ENCODE results near the gene OR4C12.
"Not testable (repeated sequence)": the region's sequence is repeated elsewhere in the genome, so short reads cannot be mapped to it uniquely, and the experiment has no call there.

The OR4C12 gene

DNA sequence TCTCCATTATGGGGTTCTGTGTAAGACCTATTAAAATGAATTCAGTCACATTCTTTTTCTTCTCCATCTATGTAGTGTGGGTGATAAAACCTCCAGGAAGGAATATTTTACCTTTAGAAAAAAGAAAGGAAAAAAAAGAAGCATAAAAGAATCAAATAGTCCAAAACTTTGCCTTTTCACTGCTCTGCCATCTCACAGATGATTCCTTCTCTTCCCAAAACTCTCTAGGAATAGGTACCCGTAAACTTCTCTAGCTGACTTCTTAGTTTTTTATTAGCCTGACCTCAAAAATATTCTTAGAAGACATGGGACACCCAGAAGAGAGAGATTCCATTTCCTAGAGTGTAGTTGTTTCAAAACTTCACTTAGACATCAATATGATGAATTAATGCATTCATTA is at the start of gene OR4C12:
TSS of gene OR4C12 (minus strand) at position 101 of the 400 bp plus-strand sequence. CDS start at position 67, 34 bp downstream.
- DNase-seq (ENCODE audit: low spot score) = not testable (repeated sequence)

DNA sequence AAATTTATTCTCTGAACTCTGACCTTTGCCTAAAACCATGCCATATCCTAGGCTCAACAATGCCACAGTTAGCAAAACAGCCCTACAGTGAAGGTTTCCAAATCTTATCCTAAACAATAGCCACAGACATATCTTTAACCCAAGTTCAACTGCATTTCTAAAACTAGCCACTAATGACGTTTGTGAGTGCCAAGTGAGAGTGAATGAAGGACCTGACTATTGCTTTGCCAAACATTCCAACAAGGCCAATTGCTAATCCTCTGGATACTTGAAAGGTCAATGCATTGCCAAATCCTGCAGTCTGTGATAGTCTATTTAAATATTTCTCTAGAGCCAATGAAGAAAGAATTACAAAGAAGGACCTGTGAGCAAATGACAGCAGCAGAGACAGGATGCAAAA is 47.9 kb upstream of the OR4C12 start:
- no peak for DNase-seq (ENCODE audit: low spot score)

- peak; percentile 49 for DNase-seq (ENCODE audit: low spot score)
These were observed 13.2 kb upstream of the OR4C12 start for GRCh38 chr11:49995565-49995964.

DNA sequence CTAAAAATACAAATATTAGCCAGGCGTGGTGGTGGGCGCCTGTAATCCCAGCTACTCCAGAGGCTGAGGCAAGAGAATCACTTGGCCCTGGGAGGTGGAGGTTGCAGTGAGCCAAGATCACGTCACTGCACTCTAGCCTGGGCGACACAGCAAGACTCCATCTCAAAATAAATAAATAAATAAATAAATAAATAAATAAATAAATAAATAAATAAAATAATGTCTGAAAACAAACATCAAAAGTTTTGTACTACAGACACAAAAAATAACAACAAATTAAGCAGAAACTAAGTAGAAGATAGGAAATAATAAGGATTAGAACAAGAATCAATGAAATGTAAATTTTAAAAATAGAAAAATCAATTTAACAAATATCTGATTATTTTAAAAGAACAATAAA is 8.9 kb downstream of the OR4C12 start:
- not testable (repeated sequence) for DNase-seq (ENCODE audit: low spot score)

GRCh38 chr11:49952091-49952490 is 30.2 kb downstream of the OR4C12 start, which contains the start of gene OR4C13:
Gene OR4C13, plus strand, starts transcription at chr11:49952391. Its CDS starts 32 bp downstream, at chr11:49952423.
- DNase-seq (ENCODE audit: low spot score) = no peak

DNA sequence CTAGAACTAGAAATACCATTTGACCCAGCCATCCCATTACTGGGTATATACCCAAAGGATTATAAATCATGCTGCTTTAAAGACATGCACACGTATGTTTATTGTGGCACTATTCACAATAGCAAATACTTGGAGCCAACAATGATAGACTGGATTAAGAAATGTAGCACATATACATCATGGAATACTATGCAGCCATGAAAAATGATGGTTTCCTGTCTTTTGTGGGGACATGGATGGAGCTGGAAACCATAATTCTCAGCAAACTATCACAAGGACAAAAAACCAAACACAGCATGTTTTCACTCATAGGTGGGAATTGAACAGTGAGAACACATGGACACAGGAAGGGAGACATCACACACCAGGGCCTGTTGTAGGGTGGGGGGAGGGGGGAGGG is 33.6 kb downstream of the OR4C12 start:
- DNase-seq (ENCODE audit: low spot score) = not testable (repeated sequence)

Measured in globus pallidus (tissue), 1 donor.